Tibial nerve (tissue), 4 donors: ENCODE measurements around the gene ATG10. TPM values are rescaled to one million over a fixed set of nuclear protein-coding genes. Genes with fewer than 3 reads are reported as not detected.
"Not testable (repeated sequence)": the region's sequence is repeated elsewhere in the genome, so short reads cannot be mapped to it uniquely, and the experiment has no call there.

Experiments
- DNase-seq, 2 donors: peaks; one replicate each; pipeline ENCODE4 v3.0.0-alpha.2; 2019; ENCODE audit warnings: low spot score in 2 of 2
- H3K27ac ChIP-seq, 4 donors: fragments of 200-600 bp; sonication (generic) in 3 of 4; one replicate each; pipeline ENCODE4 v1.5.1; 2017 to 2019; ENCODE audit warnings: mild to moderate bottlenecking in 1 of 4
- H3K27me3 ChIP-seq, 2 donors: fragments of 200-600 bp; sonication (generic) in 1 of 2; one replicate each; pipeline versions ENCODE4 v1.5.1 to v1.6.0; 2017 to 2019
- H3K36me3 ChIP-seq, 3 donors: fragments of 200-600 bp; sonication (generic); one replicate each; pipeline ENCODE4 v1.5.1; 2018 to 2019
- H3K4me1 ChIP-seq, 4 donors: fragments of 200-600 bp; sonication (generic) in 3 of 4; one replicate each; pipeline ENCODE4 v1.5.1; 2017 to 2019
- H3K4me3 ChIP-seq, 4 donors: fragments of 200-600 bp; sonication (generic) in 3 of 4; one replicate each; pipeline ENCODE4 v1.5.1; 2017 to 2019; ENCODE audit warnings: mild to moderate bottlenecking in 1 of 4, moderate library complexity in 1 of 4
- H3K9me3 ChIP-seq, 4 donors: fragments of 200-600 bp; sonication (generic) in 3 of 4; one replicate each; pipeline ENCODE4 v1.5.1; 2017 to 2019
- CTCF ChIP-seq, 5 experiments: fragments of 200-600 bp in 3 of 5; fragments of 450-650 bp in 2 of 5; sonication (generic) in 3 of 5; IDR thresholded peaks; one replicate each; pipeline ENCODE4 v1.5.1; 2016 to 2019; ENCODE audit warnings: antibody characterized with exemption in 5 of 5, mild to moderate bottlenecking in 3 of 5, moderate library complexity in 2 of 5
- EP300 ChIP-seq, 2 donors: sonication (generic); formaldehyde crosslinking; IDR thresholded peaks; one replicate each; pipeline ENCODE4 v1.6.1; 2017; ENCODE audit warnings: antibody characterized with exemption in 2 of 2, mild to moderate bottlenecking in 1 of 2
- POLR2A ChIP-seq, 2 donors: fragments of 450-650 bp; IDR thresholded peaks; one replicate each; pipeline ENCODE4 v1.6.1; 2017; ENCODE audit warnings: antibody characterized with exemption in 2 of 2, mild to moderate bottlenecking in 2 of 2, moderate library complexity in 2 of 2
- WGBS, 2 donors: methylation state at CpG; one replicate each; pipeline ENCODE4 v1.1.5; 2018; 5-methylcytosine and 5-hydroxymethylcytosine counted together
- total RNA-seq, 4 donors: library from RNA; depleted of rRNA; stranded (reverse); fragments of >200 nt; gene quantifications; one replicate each; pipeline ENCODE4 v1.1.0, GENCODE V29; 2016

Gene ATG10
- total RNA-seq, 4 donors from 2014 or later: 3.5 to 25.1 (median 6.9) TPM

GRCh38 chr5:82109013-82109412 lies 137.2 kb downstream of the ATG10 start:
- 88 to 94% methylated on average over 3 of the region's 3 CpGs for WGBS, 2 donors
- Histone ChIP-seq H3K27ac (no peak overlapping the region), H3K9me3 (no peaks in the 10 kb centered on the region), H3K27me3 (no peaks in the 10 kb centered on the region), H3K4me3 (no peak overlapping the region), H3K4me1 (peaks cover 0 to 31% (median 19%) of the 10 kb centered on the region in 4 donors), H3K36me3 (no peaks in the 10 kb centered on the region)
- TF ChIP-seq CTCF (IDR thresholded peaks at IDR 0.05) (no peak), POLR2A (IDR thresholded peaks at IDR 0.05) (no peak)
- DNase-seq: no peak

- DNase-seq, H3K9me3 ChIP-seq, H3K4me3 ChIP-seq, H3K27me3 ChIP-seq, H3K36me3 ChIP-seq, H3K27ac ChIP-seq: not testable (repeated sequence)
- WGBS, 2 donors: 86 to 100% methylated on average over 2 of the region's 2 CpGs
- H3K4me1 ChIP-seq: peaks cover 0 to 31% (median 19%) of the 10 kb centered on the region in 4 donors
These were observed 138.1 kb downstream of the ATG10 start for GRCh38 chr5:82109915-82110314.

GRCh38 chr5:82111191-82111590 lies 139.4 kb downstream of the ATG10 start:
- H3K27me3 ChIP-seq: no peaks in the 10 kb centered on the region
- no peak for DNase-seq
- no peaks in the 10 kb centered on the region for H3K36me3 ChIP-seq
- WGBS, 2 donors: 90 to 100% methylated on average over 2 of the region's 2 CpGs
- TF ChIP-seq EP300 (IDR thresholded peaks at IDR 0.05): no peak
- no peak for TF ChIP-seq CTCF (IDR thresholded peaks at IDR 0.05)
- no peak for TF ChIP-seq POLR2A (IDR thresholded peaks at IDR 0.05)
- H3K4me3 ChIP-seq: no peak overlapping the region
- H3K27ac ChIP-seq: no peak overlapping the region
- peaks cover 0 to 23% (median 14%) of the 10 kb centered on the region in 4 donors for H3K4me1 ChIP-seq
- H3K9me3 ChIP-seq: no peaks in the 10 kb centered on the region

GRCh38 chr5:82115858-82116257 lies 144.0 kb downstream of the ATG10 start:
- H3K36me3 ChIP-seq: no peaks in the 10 kb centered on the region
- no peaks in the 10 kb centered on the region for H3K27me3 ChIP-seq
- H3K9me3 ChIP-seq: no peaks in the 10 kb centered on the region
- no peak overlapping the region for H3K4me3 ChIP-seq
- no peaks in the 10 kb centered on the region for H3K4me1 ChIP-seq
- TF ChIP-seq POLR2A (IDR thresholded peaks at IDR 0.05) (no peak), CTCF (IDR thresholded peaks at IDR 0.05) (no peak), EP300 (IDR thresholded peaks at IDR 0.05) (no peak)
- DNase-seq: no peak
- 98 to 100% methylated on average over 1 of the region's 1 CpG for WGBS, 2 donors
- no peak overlapping the region for H3K27ac ChIP-seq

- peaks cover 0 to 20% (median 0%) of the 10 kb centered on the region in 4 donors for H3K9me3 ChIP-seq
- DNase-seq: no peak
- no peaks in the 10 kb centered on the region for H3K27me3 ChIP-seq
- 89 to 90% methylated on average over 4 of the region's 4 CpGs for WGBS, 2 donors
- H3K27ac ChIP-seq: no peak overlapping the region
- H3K4me3 ChIP-seq: no peak overlapping the region
- no peak for TF ChIP-seq POLR2A (IDR thresholded peaks at IDR 0.05)
- no peak for TF ChIP-seq CTCF (IDR thresholded peaks at IDR 0.05)
- no peak for TF ChIP-seq EP300 (IDR thresholded peaks at IDR 0.05)
- H3K4me1 ChIP-seq: no peaks in the 10 kb centered on the region
- H3K36me3 ChIP-seq: no peaks in the 10 kb centered on the region
These were observed 148.1 kb downstream of the ATG10 start for GRCh38 chr5:82119889-82120288.

GRCh38 chr5:82129723-82130285 lies 158.0 kb downstream of the ATG10 start:
- TF ChIP-seq POLR2A (IDR thresholded peaks at IDR 0.05) (no peak), CTCF (IDR thresholded peaks at IDR 0.05) (no peak), EP300 (IDR thresholded peaks at IDR 0.05) (no peak)
- Histone ChIP-seq H3K4me1 (no peaks in the 10 kb centered on the region), H3K4me3 (no peak overlapping the region), H3K36me3 (peaks cover 0 to 8% (median 0%) of the 10 kb centered on the region in 3 donors), H3K27me3 (no peaks in the 10 kb centered on the region), H3K27ac (no peak overlapping the region), H3K9me3 (peaks cover 0 to 23% (median 0%) of the 10 kb centered on the region in 4 donors)
- no peak for DNase-seq
- 71 to 78% methylated on average over 13 of the region's 13 CpGs for WGBS, 2 donors
